ENCODE data around the gene RAD51B.

DNA sequence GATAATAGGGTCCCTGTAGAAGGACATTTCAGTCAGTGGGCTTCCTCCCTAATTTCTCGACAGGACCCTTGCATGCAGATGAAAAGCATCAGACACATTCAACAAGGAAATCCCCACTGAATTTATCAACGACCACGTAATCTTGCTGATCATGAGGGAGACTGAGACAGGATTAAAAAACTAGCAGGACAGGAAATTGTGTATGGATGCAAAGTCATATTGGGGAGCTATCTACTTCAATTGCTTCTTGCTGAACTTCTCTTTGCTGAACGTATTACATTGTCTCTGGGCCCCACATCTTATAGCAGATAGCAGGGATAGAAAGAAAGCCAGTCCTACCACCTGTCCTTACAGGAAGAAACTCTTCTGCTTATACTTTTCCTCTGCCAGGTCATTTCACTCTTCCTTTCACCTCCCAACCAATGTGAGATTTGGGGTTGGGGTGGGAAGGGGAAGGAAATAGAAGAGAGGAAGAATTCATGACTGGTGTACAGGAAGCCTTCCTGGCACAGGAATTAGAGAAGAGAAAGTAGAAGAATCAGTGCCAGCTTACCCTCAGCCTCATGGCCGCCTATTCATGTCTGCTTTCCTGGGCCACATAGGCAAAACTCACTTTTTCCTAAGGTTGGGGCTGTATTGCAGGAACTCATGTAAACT, 640.0 kb downstream of the RAD51B start:
- TF ChIP-seq, protein P1, sequence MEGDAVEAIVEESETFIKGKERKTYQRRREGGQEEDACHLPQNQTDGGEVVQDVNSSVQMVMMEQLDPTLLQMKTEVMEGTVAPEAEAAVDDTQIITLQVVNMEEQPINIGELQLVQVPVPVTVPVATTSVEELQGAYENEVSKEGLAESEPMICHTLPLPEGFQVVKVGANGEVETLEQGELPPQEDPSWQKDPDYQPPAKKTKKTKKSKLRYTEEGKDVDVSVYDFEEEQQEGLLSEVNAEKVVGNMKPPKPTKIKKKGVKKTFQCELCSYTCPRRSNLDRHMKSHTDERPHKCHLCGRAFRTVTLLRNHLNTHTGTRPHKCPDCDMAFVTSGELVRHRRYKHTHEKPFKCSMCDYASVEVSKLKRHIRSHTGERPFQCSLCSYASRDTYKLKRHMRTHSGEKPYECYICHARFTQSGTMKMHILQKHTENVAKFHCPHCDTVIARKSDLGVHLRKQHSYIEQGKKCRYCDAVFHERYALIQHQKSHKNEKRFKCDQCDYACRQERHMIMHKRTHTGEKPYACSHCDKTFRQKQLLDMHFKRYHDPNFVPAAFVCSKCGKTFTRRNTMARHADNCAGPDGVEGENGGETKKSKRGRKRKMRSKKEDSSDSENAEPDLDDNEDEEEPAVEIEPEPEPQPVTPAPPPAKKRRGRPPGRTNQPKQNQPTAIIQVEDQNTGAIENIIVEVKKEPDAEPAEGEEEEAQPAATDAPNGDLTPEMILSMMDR (IDR thresholded peaks at IDR 0.05): no peak
- TF ChIP-seq POLR2A (IDR thresholded peaks at IDR 0.05): no peak
